H9 (cell line): ENCODE results near the gene ETFB. TPM values are rescaled to one million over a fixed set of nuclear protein-coding genes. Genes with fewer than 3 reads are reported as not detected.

Source experiments
- DNase-seq: peaks from one replicate; pipeline ENCODE4 v3.0.0-alpha.2; 2017
- H2AFZ ChIP-seq: one replicate; pipeline ENCODE4 v1.6.1; 2013; ENCODE audit warnings: mild to moderate bottlenecking, low read length, control low read depth, moderate library complexity
- H2AK5ac ChIP-seq: 2 replicates; pipeline ENCODE4 v1.6.1; 2013; ENCODE audit warnings: low read length, control low read depth, mixed read lengths; ENCODE audit not compliant: insufficient read length
- H2BK120ac ChIP-seq: one replicate; pipeline ENCODE4 v1.6.1; 2013; ENCODE audit warnings: low read depth, mild to moderate bottlenecking, low read length, control low read depth, inconsistent platforms; ENCODE audit not compliant: poor library complexity, severe bottlenecking
- H2BK12ac ChIP-seq: 2 replicates; pipeline ENCODE4 v1.6.1; 2013; ENCODE audit warnings: low read length, control low read depth, mixed read lengths, low read depth; ENCODE audit not compliant: insufficient read length
- H2BK15ac ChIP-seq: 2 replicates; pipeline ENCODE4 v1.6.1; 2013; ENCODE audit warnings: low read depth, low read length, control low read depth
- H2BK20ac ChIP-seq: one replicate; pipeline ENCODE4 v1.6.1; 2013; ENCODE audit warnings: low read depth, mild to moderate bottlenecking, low read length, control low read depth, inconsistent platforms; ENCODE audit not compliant: poor library complexity, severe bottlenecking
- H2BK5ac ChIP-seq: 2 replicates; pipeline ENCODE4 v1.6.1; 2013; ENCODE audit warnings: low read length, control low read depth, mixed read lengths; ENCODE audit not compliant: insufficient read length
- H3K14ac ChIP-seq: 2 replicates; pipeline ENCODE4 v1.6.1; 2013; ENCODE audit warnings: low read length, control low read depth; ENCODE audit not compliant: insufficient read depth
- H3K18ac ChIP-seq: 2 replicates; pipeline ENCODE4 v1.6.1; 2013; ENCODE audit warnings: low read depth, mild to moderate bottlenecking, mixed read lengths, low read length, control low read depth; ENCODE audit not compliant: insufficient read length
- H3K23ac ChIP-seq: 2 replicates; pipeline ENCODE4 v1.6.1; 2013; ENCODE audit warnings: low read length, control low read depth, mixed read lengths, low read depth; ENCODE audit not compliant: insufficient read length
- H3K23me2 ChIP-seq: 2 replicates; pipeline ENCODE4 v1.6.1; 2013; ENCODE audit warnings: low read depth, mild to moderate bottlenecking, mixed read lengths, low read length, control low read depth; ENCODE audit not compliant: insufficient read length, poor library complexity, severe bottlenecking
- H3K27ac ChIP-seq: 2 replicates; pipeline ENCODE4 v1.5.1; 2013; ENCODE audit warnings: low read length, control low read depth, mixed read lengths, low read depth; ENCODE audit not compliant: insufficient read length
- H3K27me3 ChIP-seq: 2 replicates; pipeline ENCODE4 v1.6.1; 2013; ENCODE audit warnings: low read length, control low read depth, inconsistent platforms; ENCODE audit not compliant: insufficient read depth
- H3K4ac ChIP-seq: 2 replicates; pipeline ENCODE4 v1.6.1; 2013; ENCODE audit warnings: low read depth, mild to moderate bottlenecking, control low read depth, inconsistent platforms, low read length, moderate library complexity
- H3K4me1 ChIP-seq: 2 replicates; pipeline ENCODE4 v1.6.1; 2013; ENCODE audit warnings: low read length, control low read depth, inconsistent platforms; ENCODE audit not compliant: insufficient read depth
- H3K4me2 ChIP-seq: 2 replicates; pipeline ENCODE4 v1.6.1; 2013; ENCODE audit warnings: low read length, control low read depth, mixed read lengths; ENCODE audit not compliant: insufficient read length, insufficient read depth
- H3K56ac ChIP-seq: 2 replicates; pipeline ENCODE4 v1.6.1; 2013; ENCODE audit warnings: low read depth, mild to moderate bottlenecking, mixed read lengths, low read length, control low read depth; ENCODE audit not compliant: insufficient read length
- H3K79me1 ChIP-seq: 2 replicates; pipeline ENCODE4 v1.6.1; 2013; ENCODE audit warnings: low read depth, mild to moderate bottlenecking, moderate library complexity, low read length, control low read depth, inconsistent platforms; ENCODE audit not compliant: insufficient read depth, poor library complexity, severe bottlenecking
- H3K79me2 ChIP-seq: 2 replicates; pipeline ENCODE4 v1.6.1; 2013; ENCODE audit warnings: low read length, control low read depth, inconsistent platforms; ENCODE audit not compliant: insufficient read depth
- H3K9ac ChIP-seq: 2 replicates; pipeline ENCODE4 v1.6.1; 2013; ENCODE audit warnings: low read length, control low read depth, mixed read lengths; ENCODE audit not compliant: insufficient read length; ENCODE audit errors: extremely low read depth
- H3K9me3 ChIP-seq: one replicate; pipeline ENCODE4 v1.6.1; 2013; ENCODE audit warnings: low read depth, low read length, inconsistent platforms; ENCODE audit not compliant: control insufficient read depth
- H3T11ph ChIP-seq: one replicate; pipeline ENCODE4 v1.6.1; 2013; ENCODE audit warnings: mild to moderate bottlenecking, low read length, control low read depth, inconsistent platforms
- H4K20me1 ChIP-seq: one replicate; pipeline ENCODE4 v1.6.1; 2013; ENCODE audit not compliant: control insufficient read depth, insufficient read length, insufficient read depth
- H4K5ac ChIP-seq: 2 replicates; pipeline ENCODE4 v1.6.1; 2013; ENCODE audit warnings: low read depth, mild to moderate bottlenecking, mixed read lengths, low read length, control low read depth; ENCODE audit not compliant: insufficient read length
- H4K8ac ChIP-seq: replicated peaks from 2 replicates; pipeline ENCODE4 v1.6.1; 2013; ENCODE audit warnings: low read length, control low read depth, mixed read lengths, low read depth; ENCODE audit not compliant: insufficient read length
- H4K91ac ChIP-seq: 2 replicates; pipeline ENCODE4 v1.6.1; 2013; ENCODE audit warnings: low read depth, mild to moderate bottlenecking, moderate library complexity, mixed read lengths, low read length, control low read depth; ENCODE audit not compliant: insufficient read length
- H3K27ac Mint-ChIP-seq, 3 experiments: 2 replicates in 2 of 3; 3 replicates in 1 of 3; pipeline ENCODE4 v1.8.0; 2020 to 2021; ENCODE audit warnings: mixed read lengths in 3 of 3, mild to moderate bottlenecking in 1 of 3, moderate library complexity in 1 of 3
- H3K27me3 Mint-ChIP-seq: 2 replicates; pipeline ENCODE4 v1.8.0; 2021; ENCODE audit warnings: low read depth, mild to moderate bottlenecking, moderate library complexity, mixed read lengths
- H3K36me3 Mint-ChIP-seq, 3 experiments: 2 replicates in 2 of 3; 3 replicates in 1 of 3; pipeline ENCODE4 v1.8.0; 2020 to 2021; ENCODE audit warnings: low read depth in 3 of 3, mixed read lengths in 3 of 3; ENCODE audit not compliant: insufficient read depth in 1 of 3
- H3K4me1 Mint-ChIP-seq, 2 experiments: 2 replicates each; pipeline ENCODE4 v1.8.0; 2020; ENCODE audit warnings: mixed read lengths in 2 of 2
- H3K4me3 Mint-ChIP-seq, 2 experiments: 2 replicates in 1 of 2; 3 replicates in 1 of 2; pipeline ENCODE4 v1.8.0; 2020 to 2021; ENCODE audit warnings: mild to moderate bottlenecking in 2 of 2, mixed read lengths in 2 of 2, moderate library complexity in 1 of 2
- H3K9me3 Mint-ChIP-seq, 2 experiments: 2 replicates in 1 of 2; 3 replicates in 1 of 2; pipeline ENCODE4 v1.8.0; 2020; ENCODE audit warnings: mild to moderate bottlenecking in 2 of 2, mixed read lengths in 2 of 2, moderate library complexity in 1 of 2
- CTCF ChIP-seq: fragments of 200-600 bp; sonication (generic); conservative IDR thresholded peaks from 3 replicates; pipeline ENCODE4 v1.8.0; 2021; ENCODE audit warnings: antibody characterized with exemption, mild to moderate bottlenecking
- WGBS: extraction: QIAGEN DNeasy Blood & Tissue Kit; methylation state at CpG from one replicate; pipeline ENCODE4 v1.1.7; 2013; ENCODE audit warnings: missing lambda C conversion rate, low lambda C conversion rate, mixed read lengths; ENCODE audit not compliant: insufficient read length; ENCODE audit errors: extremely low coverage; 5-methylcytosine and 5-hydroxymethylcytosine counted together
- total RNA-seq: library from RNA; stranded (reverse); gene quantifications from 2 replicates; pipeline ENCODE4 v1.2.1, GENCODE V29; 2021

Gene ETFB
- total RNA-seq, 1 experiment from 2014 or later: 49.4 TPM

GRCh38 chr19:51356159-51356801 lies 9.9 kb downstream of the ETFB start:
- WGBS: no CpG with 5 or more reads among the region's 10 CpGs
- no peaks in the 10 kb centered on the region for H3K79me1 ChIP-seq
- H2BK15ac ChIP-seq: no peak overlapping the region
- H3K9ac ChIP-seq: no peak overlapping the region
- H3K14ac ChIP-seq: no peak overlapping the region
- Mint-ChIP-seq H3K9me3 (no peaks in the 10 kb centered on the region), H3K27ac (no peak overlapping the region), H3K36me3 (peaks cover under 1 to 12% (median 4%) of the 10 kb centered on the region in 3 experiments; a peak in 5 of 7 replicates), H3K27me3 (no peaks in the 10 kb centered on the region), H3K4me3 (peak overlapping the region in 1 of 2 experiments; percentile 48; a peak in 1 of 5 replicates), H3K4me1 (peaks cover 13 to 21% of the 10 kb centered on the region in 2 experiments)
- no peaks in the 10 kb centered on the region for H3K79me2 ChIP-seq
- no peak overlapping the region for H3K56ac ChIP-seq
- H4K91ac ChIP-seq: no peak overlapping the region
- H3K23me2 ChIP-seq: no peaks in the 10 kb centered on the region
- H3K4me1 ChIP-seq: no peaks in the 10 kb centered on the region
- no peak overlapping the region for H3K18ac ChIP-seq
- DNase-seq: no peak
- no peak overlapping the region for H3T11ph ChIP-seq
- no peak overlapping the region for H2BK20ac ChIP-seq
- H2BK12ac ChIP-seq: no peak overlapping the region
- no peak overlapping the region for H2BK5ac ChIP-seq
- no peak overlapping the region for H3K27ac ChIP-seq
- no peak overlapping the region for H4K8ac ChIP-seq
- H2AFZ ChIP-seq: no peak overlapping the region
- H2BK120ac ChIP-seq: no peak overlapping the region
- H3K9me3 ChIP-seq: no peaks in the 10 kb centered on the region
- no peak overlapping the region for H2AK5ac ChIP-seq
- H3K23ac ChIP-seq: no peak overlapping the region
- no peak overlapping the region for H3K4me2 ChIP-seq
- H4K5ac ChIP-seq: no peak overlapping the region
- H3K4ac ChIP-seq: no peak overlapping the region
- no peak for TF ChIP-seq CTCF
- H3K27me3 ChIP-seq: no peaks in the 10 kb centered on the region
- H4K20me1 ChIP-seq: no peaks in the 10 kb centered on the region
